SJSA1 (cell line): ENCODE data around the gene THRA. TPM values are rescaled to one million over a fixed set of nuclear protein-coding genes. Genes with fewer than 3 reads are reported as not detected.
A peak's percentile ranks its signal among the peaks of the same experiment; 100 is the strongest.

Experiments used
- DNase-seq, 2 experiments: peaks; one replicate each; pipeline ENCODE4 v3.0.0-alpha.2; 2015 to 2020; ENCODE audit warnings: low spot score in 2 of 2, low read depth in 1 of 2
- H3K27ac ChIP-seq: fragments of 250-450 bp; sonication (Bioruptor Pico); 2 replicates; pipeline ENCODE4 v1.5.1; 2020; ENCODE audit warnings: mild to moderate bottlenecking, moderate library complexity
- H3K27me3 ChIP-seq: fragments of 250-450 bp; sonication (Bioruptor Pico); replicated peaks from 2 replicates; pipeline ENCODE4 v1.5.1; 2020; ENCODE audit warnings: mild to moderate bottlenecking, moderate library complexity
- H3K36me3 ChIP-seq: fragments of 250-450 bp; sonication (Bioruptor Pico); 2 replicates; pipeline ENCODE4 v1.5.1; 2020; ENCODE audit warnings: mild to moderate bottlenecking
- H3K4me1 ChIP-seq: fragments of 250-450 bp; sonication (Bioruptor Pico); replicated peaks from 2 replicates; pipeline ENCODE4 v1.6.1; 2021; ENCODE audit warnings: mild to moderate bottlenecking
- H3K4me3 ChIP-seq: fragments of 250-450 bp; sonication (Bioruptor Pico); 2 replicates; pipeline ENCODE4 v1.5.1; 2020; ENCODE audit warnings: mild to moderate bottlenecking
- H3K9me3 ChIP-seq: fragments of 250-450 bp; sonication (Bioruptor Pico); replicated peaks from 2 replicates; pipeline ENCODE4 v1.5.1; 2020; ENCODE audit warnings: mild to moderate bottlenecking
- total RNA-seq: library from RNA; depleted of rRNA; stranded (reverse); fragments of >200 nt; shearing (Covaris generic); gene quantifications from 2 replicates; pipeline ENCODE4 v1.2.3, GENCODE V29; 2014

THRA gene
- total RNA-seq, 1 experiment from 2014 or later, result 14.4 TPM

- Histone ChIP-seq H3K36me3 (no peaks in the 10 kb centered on the region; the same call in 1 of the 2 replicates), H3K4me3 (no peak overlapping the region), H3K4me1 (peaks cover 57% of the 10 kb centered on the region), H3K9me3 (no peaks in the 10 kb centered on the region), H3K27me3 (no peaks in the 10 kb centered on the region), H3K27ac (no peak overlapping the region)
- no peak for DNase-seq
Observed at GRCh38 chr17:40065769-40066510, 3.2 kb downstream of the THRA start.

DNA sequence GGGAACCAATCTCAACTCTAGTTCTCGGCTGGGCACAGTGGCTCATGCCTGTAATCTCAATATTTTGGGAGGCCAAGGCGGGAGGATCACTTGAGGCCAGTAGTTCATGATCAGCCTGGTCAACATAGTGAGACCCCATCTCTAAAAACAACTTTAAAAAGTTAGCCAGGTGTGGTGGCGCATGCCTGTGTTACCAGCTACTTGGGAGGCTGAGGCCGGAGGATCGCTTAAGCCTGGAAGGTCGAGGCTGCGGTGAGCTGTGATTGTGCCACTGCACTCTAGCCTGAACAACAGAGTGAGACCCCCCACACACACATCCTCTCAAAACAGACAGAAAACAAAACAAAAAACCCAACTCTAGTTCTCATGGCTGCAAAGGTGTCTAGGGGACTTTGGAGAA is 4.9 kb downstream of the THRA start:
- H3K4me3 ChIP-seq, result no peak overlapping the region
- H3K27ac ChIP-seq, result no peak overlapping the region
- no peak for DNase-seq
- no peaks in the 10 kb centered on the region; the same call in 1 of the 2 replicates for H3K36me3 ChIP-seq
- H3K9me3 ChIP-seq, result no peaks in the 10 kb centered on the region
- H3K4me1 ChIP-seq, result peaks cover 67% of the 10 kb centered on the region
- no peaks in the 10 kb centered on the region for H3K27me3 ChIP-seq

DNA sequence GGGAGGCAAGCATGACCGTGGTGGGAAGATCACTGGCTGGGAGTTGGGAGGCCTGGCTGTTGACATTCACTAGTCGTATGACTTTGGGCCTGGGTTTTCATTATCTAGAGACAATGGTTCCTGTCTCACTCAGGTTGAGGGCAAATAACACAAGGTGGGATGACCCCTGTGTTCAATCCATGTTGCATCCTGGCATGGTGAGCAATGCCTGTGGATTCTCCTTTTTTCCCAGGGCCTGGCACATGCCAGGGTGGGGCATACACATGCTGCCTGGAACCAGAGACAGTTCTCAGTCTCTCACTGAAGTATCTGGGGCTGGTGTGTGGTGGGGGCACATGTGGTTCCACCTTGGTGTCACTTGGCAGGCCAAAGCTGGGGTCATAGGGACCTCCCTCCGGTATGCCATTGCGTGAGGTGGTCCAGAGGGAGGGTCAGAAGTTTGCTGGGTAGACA is 5.4 kb downstream of the THRA start:
- no peak overlapping the region for H3K27ac ChIP-seq
- no peaks in the 10 kb centered on the region for H3K27me3 ChIP-seq
- no peaks in the 10 kb centered on the region for H3K9me3 ChIP-seq
- DNase-seq, result no peak
- no peaks in the 10 kb centered on the region; the same call in 1 of the 2 replicates for H3K36me3 ChIP-seq
- H3K4me1 ChIP-seq, result peaks cover 67% of the 10 kb centered on the region
- H3K4me3 ChIP-seq, result no peak overlapping the region; the same call in 1 of the 2 replicates

DNA sequence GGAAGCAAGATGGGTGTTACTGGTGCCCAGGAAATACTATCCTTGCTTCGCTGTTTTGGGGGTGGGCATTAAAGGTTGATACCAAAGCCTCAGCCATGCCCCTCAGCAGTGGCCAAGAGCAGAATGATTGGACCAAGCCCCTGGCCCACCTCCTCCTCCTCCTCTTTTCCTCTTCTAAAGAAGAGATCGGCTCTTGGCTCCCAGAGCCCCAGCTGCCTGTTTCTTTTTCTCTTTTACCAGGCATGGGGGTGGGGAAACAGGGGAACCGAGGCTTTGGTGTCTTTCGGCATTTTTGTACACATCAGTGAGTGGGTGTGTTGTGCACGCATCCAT is 5.8 kb downstream of the THRA start:
- H3K4me1 ChIP-seq, result peaks cover 63% of the 10 kb centered on the region
- H3K9me3 ChIP-seq, result no peaks in the 10 kb centered on the region
- H3K36me3 ChIP-seq, result no peaks in the 10 kb centered on the region
- DNase-seq, result peak in 1 of 2 experiments; percentile 55
- H3K27me3 ChIP-seq, result no peaks in the 10 kb centered on the region
- H3K4me3 ChIP-seq, result peak overlapping the region; percentile 17
- no peak overlapping the region for H3K27ac ChIP-seq

GRCh38 chr17:40068917-40069750 is 6.4 kb downstream of the THRA start:
- Histone ChIP-seq H3K4me3 (peak overlapping the region; percentile 17), H3K9me3 (no peaks in the 10 kb centered on the region), H3K4me1 (peaks cover 57% of the 10 kb centered on the region), H3K27ac (no peak overlapping the region), H3K27me3 (no peaks in the 10 kb centered on the region), H3K36me3 (no peaks in the 10 kb centered on the region)
- peak; percentile 55 to 73 for DNase-seq

DNA sequence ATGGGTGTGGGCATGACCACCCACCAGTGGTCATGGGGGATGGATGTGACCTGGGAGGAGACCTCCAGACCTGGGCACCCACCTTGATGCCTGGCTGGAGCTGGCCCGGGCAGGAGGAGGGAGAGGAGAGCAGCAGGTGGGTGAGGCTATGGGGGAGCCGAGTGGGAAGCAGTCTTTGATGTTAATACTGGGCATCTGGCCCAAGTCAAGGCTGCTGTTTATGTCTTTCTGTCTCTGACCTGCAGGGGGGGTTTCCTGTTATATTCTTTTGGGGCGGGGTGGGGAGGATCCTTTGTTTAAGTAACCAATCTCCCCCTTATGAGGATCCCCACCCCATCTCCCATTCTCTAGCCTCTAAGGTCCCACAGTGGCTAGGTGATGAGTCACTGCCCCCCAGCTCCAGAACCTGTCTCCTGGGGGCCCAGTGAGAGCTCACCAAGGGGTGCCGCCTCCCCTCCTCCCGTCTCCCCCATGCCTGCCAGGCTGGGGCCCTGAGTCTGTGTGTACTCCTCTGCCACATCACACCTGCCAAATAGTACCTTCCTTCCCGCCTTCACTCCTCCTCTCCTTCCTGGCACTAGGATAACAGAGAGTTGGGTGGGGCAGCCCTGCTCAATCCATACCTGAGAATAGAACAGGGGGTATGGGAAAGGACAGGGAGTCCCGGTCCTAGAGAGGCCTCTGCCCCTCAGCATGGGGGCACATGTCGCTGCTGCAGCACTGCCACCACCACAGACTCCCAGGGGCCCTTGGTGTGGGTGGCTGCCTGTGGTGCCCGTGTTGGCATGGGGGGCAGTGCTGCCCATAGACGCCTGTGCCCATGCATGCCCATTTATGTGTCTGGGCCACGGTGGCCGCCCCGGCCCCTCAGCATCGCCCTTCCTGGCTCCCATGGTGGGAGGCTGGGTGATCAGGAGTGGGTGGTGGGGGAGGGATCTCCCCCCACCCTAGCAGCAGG is 7.3 kb downstream of the THRA start:
- Histone ChIP-seq H3K4me1 (peaks cover 51% of the 10 kb centered on the region), H3K36me3 (peaks cover 3% of the 10 kb centered on the region; the same call in 1 of the 2 replicates), H3K9me3 (no peaks in the 10 kb centered on the region), H3K27ac (no peak overlapping the region), H3K27me3 (no peaks in the 10 kb centered on the region), H3K4me3 (no peak overlapping the region)
- peak; percentile 33 to 55 for DNase-seq

DNA sequence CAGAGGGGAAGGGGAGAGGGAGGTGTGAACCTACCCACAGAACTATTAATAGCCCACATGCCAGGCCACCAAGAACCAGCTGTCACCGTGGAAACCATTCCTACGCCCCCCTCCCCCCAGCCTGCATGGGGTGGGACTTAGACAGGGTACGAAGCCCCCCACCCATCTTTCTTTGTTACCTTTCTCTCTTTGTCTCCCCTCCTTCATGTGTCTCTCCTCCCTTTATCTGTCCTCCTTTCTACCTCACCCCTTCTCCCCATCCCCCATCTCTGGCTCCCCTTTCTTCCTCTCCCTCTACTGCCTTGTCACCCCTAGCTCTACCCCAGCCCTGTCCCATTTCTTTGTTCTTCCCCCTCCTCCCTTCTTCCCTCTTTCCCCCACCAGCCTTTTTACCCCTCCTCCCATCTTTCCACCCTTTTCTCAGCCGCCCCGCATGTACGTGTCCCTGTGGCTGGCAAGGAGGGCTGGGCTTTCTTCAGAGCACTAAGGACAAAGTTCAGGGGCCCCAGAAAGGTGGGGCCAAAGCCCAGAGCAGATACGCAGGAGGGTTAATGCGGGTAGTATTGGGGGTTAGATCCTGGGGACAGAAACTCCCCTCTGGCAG is 8.0 kb downstream of the THRA start:
- peaks cover 54% of the 10 kb centered on the region for H3K4me1 ChIP-seq
- no peak for DNase-seq
- no peak overlapping the region for H3K4me3 ChIP-seq
- H3K27me3 ChIP-seq, result no peaks in the 10 kb centered on the region
- H3K27ac ChIP-seq, result no peak overlapping the region
- no peaks in the 10 kb centered on the region for H3K9me3 ChIP-seq
- H3K36me3 ChIP-seq, result peaks cover 6% of the 10 kb centered on the region; the same call in 1 of the 2 replicates

DNA sequence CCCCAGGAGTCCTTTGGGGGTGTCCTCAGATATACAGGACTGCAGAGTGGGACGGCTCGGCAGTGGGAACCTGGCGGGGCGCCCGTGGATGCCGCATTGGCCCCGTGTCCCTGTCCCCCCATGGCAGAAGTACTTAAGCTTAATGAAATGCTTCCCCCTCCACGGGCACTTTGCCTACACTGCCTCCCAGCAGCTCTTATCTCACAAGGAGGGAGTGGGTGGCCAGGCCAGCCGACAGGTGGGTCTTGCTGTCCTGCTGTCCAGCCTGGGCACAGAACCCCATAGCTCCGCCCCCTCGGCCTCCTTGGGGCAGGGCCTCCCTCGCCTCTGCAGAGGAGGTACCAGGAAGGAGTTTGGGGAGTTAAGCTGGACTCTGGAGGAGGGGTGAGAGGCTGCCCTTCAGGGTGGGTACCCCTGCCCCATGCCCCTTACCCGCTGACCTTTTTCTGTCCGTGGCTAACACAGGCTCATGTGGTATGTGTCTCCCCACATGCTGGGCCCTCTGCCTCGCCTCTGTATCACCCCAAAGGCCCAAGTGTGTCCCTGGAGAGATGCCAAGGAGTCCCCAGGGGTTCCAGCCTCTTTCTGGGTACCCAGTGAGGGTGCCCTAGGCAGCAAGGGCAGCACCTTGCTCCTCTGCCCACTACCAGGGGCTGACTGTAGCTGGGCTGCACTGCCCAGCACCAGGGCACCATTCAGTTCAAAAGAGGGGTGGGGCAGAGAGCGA is 8.7 kb downstream of the THRA start:
- no peak overlapping the region for H3K4me3 ChIP-seq
- H3K4me1 ChIP-seq, result peaks cover 54% of the 10 kb centered on the region
- no peaks in the 10 kb centered on the region for H3K9me3 ChIP-seq
- peak in 1 of 2 experiments; percentile 44 for DNase-seq
- H3K27me3 ChIP-seq, result no peaks in the 10 kb centered on the region
- H3K27ac ChIP-seq, result no peak overlapping the region
- peaks cover 10% of the 10 kb centered on the region; the same call in 1 of the 2 replicates for H3K36me3 ChIP-seq

DNA sequence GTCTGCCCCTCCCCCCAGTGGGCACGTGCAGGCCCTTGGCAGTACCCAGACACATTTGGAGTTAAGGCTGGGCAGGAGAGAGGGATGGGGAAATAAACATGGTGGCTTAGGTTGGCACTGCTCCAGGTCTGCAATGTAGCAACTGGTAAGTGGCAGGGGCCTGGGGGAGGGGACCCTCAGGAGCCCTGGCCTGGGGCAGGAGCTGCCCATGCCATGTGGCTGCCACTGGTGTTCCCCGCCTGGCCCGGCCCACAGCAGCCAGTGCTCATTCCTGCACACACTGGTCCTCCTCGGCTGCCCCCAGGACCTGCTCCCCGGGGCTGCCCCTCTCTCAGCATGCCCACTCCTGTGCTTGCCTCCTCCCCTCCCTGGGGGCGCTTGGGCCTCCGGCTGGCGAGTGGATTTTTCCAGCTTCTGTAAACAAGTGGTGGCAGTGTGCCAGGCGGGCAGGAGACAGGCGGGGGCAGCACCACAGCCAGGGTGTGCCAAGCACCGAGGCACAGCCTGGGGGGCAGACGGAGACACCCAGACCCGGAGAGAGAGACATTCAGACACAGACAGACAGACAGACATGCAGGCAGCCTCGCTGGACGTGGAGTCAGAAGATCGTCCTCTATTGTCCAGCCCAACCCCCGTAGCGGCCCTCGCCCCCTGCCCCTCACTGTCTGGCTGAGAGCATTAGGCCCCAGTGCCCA is 9.4 kb downstream of the THRA start:
- peaks cover 10% of the 10 kb centered on the region; the same call in 1 of the 2 replicates for H3K36me3 ChIP-seq
- H3K4me3 ChIP-seq, result no peak overlapping the region
- peaks cover 54% of the 10 kb centered on the region for H3K4me1 ChIP-seq
- peak; percentile 42 to 64 for DNase-seq
- no peak overlapping the region for H3K27ac ChIP-seq
- H3K27me3 ChIP-seq, result no peaks in the 10 kb centered on the region
- no peaks in the 10 kb centered on the region for H3K9me3 ChIP-seq

DNA sequence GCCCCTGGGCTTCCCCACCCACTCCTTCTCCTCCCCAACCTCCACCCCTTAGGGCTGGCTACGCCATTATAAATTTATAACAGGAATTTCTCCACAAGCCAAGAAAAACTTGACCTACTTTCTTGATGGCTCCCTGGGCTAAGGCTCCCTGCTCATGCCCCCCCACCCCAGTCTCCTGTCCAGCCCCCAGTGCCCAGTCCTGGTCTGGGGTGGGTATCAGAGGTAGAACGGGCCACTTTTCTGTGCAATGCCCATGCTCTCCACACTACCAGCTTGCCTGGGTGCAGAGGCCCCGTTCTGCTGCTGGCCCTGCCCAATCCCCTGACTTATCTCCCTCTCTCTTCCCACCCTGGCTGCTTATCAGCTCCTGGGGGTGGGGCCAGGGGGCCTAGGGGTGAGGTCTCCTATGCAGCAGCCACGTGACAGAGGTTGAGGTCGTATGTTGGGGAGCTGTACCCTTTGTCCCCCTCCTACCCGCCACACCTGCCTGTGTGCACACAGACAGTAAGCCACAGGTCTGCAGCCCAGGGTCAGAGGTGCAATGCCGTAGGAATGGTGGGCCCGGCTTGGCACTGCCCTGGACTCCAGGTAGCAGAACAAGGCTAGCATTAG is 10.1 kb downstream of the THRA start:
- Histone ChIP-seq H3K27ac (no peak overlapping the region), H3K4me1 (peaks cover 53% of the 10 kb centered on the region)
- no peak for DNase-seq

GRCh38 chr17:40073454-40074174 is 10.8 kb downstream of the THRA start:
- H3K9me3 ChIP-seq, result no peaks in the 10 kb centered on the region
- peaks cover 10% of the 10 kb centered on the region; the same call in 1 of the 2 replicates for H3K36me3 ChIP-seq
- no peak for DNase-seq
- H3K4me3 ChIP-seq, result no peak overlapping the region
- H3K27me3 ChIP-seq, result no peaks in the 10 kb centered on the region
- peaks cover 45% of the 10 kb centered on the region for H3K4me1 ChIP-seq
- H3K27ac ChIP-seq, result no peak overlapping the region

More for the DNA sequence above, 10.1 kb downstream of the THRA start:
- Histone ChIP-seq H3K4me3 (no peak overlapping the region), H3K36me3 (peaks cover 10% of the 10 kb centered on the region; the same call in 1 of the 2 replicates), H3K9me3 (no peaks in the 10 kb centered on the region), H3K27me3 (no peaks in the 10 kb centered on the region)
